GM15510 (cell line): ENCODE results near the gene ARF5.

Experiments
- POLR2A ChIP-seq: IDR thresholded peaks from 3 replicates; pipeline ENCODE4 v1.6.1; 2011; ENCODE audit warnings: borderline replicate concordance; ENCODE audit not compliant: insufficient read length; ENCODE audit errors: extremely low read depth

Gene ARF5

GRCh38 chr7:127616724-127617123 lies 28.5 kb downstream of the ARF5 start:
- TF ChIP-seq POLR2A, result no peak

GRCh38 chr7:127618042-127618441 lies 29.8 kb downstream of the ARF5 start, which contains the start of gene PAX4:
Gene PAX4 (minus strand): TSS chr7:127618142. CDS start chr7:127615928, 2,214 bp downstream.
- TF ChIP-seq POLR2A, result no peak

- no peak for TF ChIP-seq POLR2A
These were observed 30.6 kb downstream of the ARF5 start for GRCh38 chr7:127618775-127619174.

GRCh38 chr7:127619681-127620405 lies 31.6 kb downstream of the ARF5 start:
- TF ChIP-seq POLR2A, result no peak

GRCh38 chr7:127620406-127621233 lies 32.4 kb downstream of the ARF5 start:
- no peak for TF ChIP-seq POLR2A

- no peak for TF ChIP-seq POLR2A
These were observed 37.1 kb downstream of the ARF5 start for GRCh38 chr7:127625331-127625730.

GRCh38 chr7:127628445-127628844 lies 40.2 kb downstream of the ARF5 start:
- TF ChIP-seq POLR2A, result no peak

GRCh38 chr7:127629268-127629854 lies 41.1 kb downstream of the ARF5 start:
- no peak for TF ChIP-seq POLR2A

- TF ChIP-seq POLR2A, result no peak
These were observed 44.2 kb downstream of the ARF5 start for GRCh38 chr7:127632276-127632910.

GRCh38 chr7:127635659-127636285 lies 47.6 kb downstream of the ARF5 start:
- TF ChIP-seq POLR2A, result no peak

GRCh38 chr7:127638197-127638596 lies 50.0 kb downstream of the ARF5 start:
- TF ChIP-seq POLR2A, result no peak
